CD4-positive, alpha-beta T cell treated with Interleukin-21 for 1 hour (primary cell): ENCODE results near the gene VTCN1.
"Not testable (repeated sequence)": the region's sequence is repeated elsewhere in the genome, so short reads cannot be mapped to it uniquely, and the experiment has no call there.

Source experiments
- DNase-seq: peaks from one replicate; pipeline ENCODE4 v3.0.0-alpha.2; 2020

VTCN1 gene

GRCh38 chr1:117121589-117122329 lies 89.0 kb downstream of the VTCN1 start, which contains the start of gene TRIM45:
Gene TRIM45, minus strand, starts transcription at chr1:117121749. Its CDS starts 548 bp downstream, at chr1:117121201.
- peak; percentile 88 for DNase-seq

- DNase-seq, result no peak
These were observed 89.7 kb downstream of the VTCN1 start for GRCh38 chr1:117120774-117121588.

GRCh38 chr1:117119144-117119543 lies 91.6 kb downstream of the VTCN1 start:
- DNase-seq, result not testable (repeated sequence)

GRCh38 chr1:117118137-117118536 lies 92.6 kb downstream of the VTCN1 start:
- DNase-seq, result no peak

GRCh38 chr1:117117697-117118096 lies 93.0 kb downstream of the VTCN1 start:
- no peak for DNase-seq

GRCh38 chr1:117116784-117117130 lies 94.0 kb downstream of the VTCN1 start:
- DNase-seq, result no peak

GRCh38 chr1:117116090-117116783 lies 94.5 kb downstream of the VTCN1 start:
- DNase-seq, result no peak

GRCh38 chr1:117114877-117115276 lies 95.8 kb downstream of the VTCN1 start:
- DNase-seq, result peak; percentile 6

GRCh38 chr1:117113199-117113598 lies 97.5 kb downstream of the VTCN1 start:
- DNase-seq, result no peak

GRCh38 chr1:117112047-117112717 lies 98.5 kb downstream of the VTCN1 start:
- no peak for DNase-seq

GRCh38 chr1:117110774-117111173 lies 100.0 kb downstream of the VTCN1 start:
- DNase-seq, result no peak

- DNase-seq, result no peak
These were observed 103.4 kb downstream of the VTCN1 start for GRCh38 chr1:117107364-117107763.

- DNase-seq, result no peak
These were observed 104.2 kb downstream of the VTCN1 start for GRCh38 chr1:117106478-117106877.

- DNase-seq, result no peak
These were observed 105.0 kb downstream of the VTCN1 start for GRCh38 chr1:117105722-117106121.

GRCh38 chr1:117104986-117105385 lies 105.7 kb downstream of the VTCN1 start:
- no peak for DNase-seq

GRCh38 chr1:117101858-117102257 lies 108.9 kb downstream of the VTCN1 start:
- not testable (repeated sequence) for DNase-seq

GRCh38 chr1:117101334-117101733 lies 109.4 kb downstream of the VTCN1 start:
- DNase-seq, result no peak

GRCh38 chr1:117098287-117098890 lies 112.3 kb downstream of the VTCN1 start:
- no peak for DNase-seq

GRCh38 chr1:117097443-117097842 lies 113.3 kb downstream of the VTCN1 start:
- no peak for DNase-seq

- no peak for DNase-seq
These were observed 113.7 kb downstream of the VTCN1 start for GRCh38 chr1:117096951-117097408.

GRCh38 chr1:117094841-117095604 lies 115.7 kb downstream of the VTCN1 start:
- no peak for DNase-seq
